DMS153 treated with DMSO at 0.1 percent for 48 hours (cell line): Measurements from ENCODE around the gene SYNC.

Experiments used
- DNase-seq: peaks from one replicate; lab custom pipeline; 2025; ENCODE audit not compliant: unreplicated experiment; lab: John Stamatoyannopoulos, UW

The SYNC gene

DNA sequence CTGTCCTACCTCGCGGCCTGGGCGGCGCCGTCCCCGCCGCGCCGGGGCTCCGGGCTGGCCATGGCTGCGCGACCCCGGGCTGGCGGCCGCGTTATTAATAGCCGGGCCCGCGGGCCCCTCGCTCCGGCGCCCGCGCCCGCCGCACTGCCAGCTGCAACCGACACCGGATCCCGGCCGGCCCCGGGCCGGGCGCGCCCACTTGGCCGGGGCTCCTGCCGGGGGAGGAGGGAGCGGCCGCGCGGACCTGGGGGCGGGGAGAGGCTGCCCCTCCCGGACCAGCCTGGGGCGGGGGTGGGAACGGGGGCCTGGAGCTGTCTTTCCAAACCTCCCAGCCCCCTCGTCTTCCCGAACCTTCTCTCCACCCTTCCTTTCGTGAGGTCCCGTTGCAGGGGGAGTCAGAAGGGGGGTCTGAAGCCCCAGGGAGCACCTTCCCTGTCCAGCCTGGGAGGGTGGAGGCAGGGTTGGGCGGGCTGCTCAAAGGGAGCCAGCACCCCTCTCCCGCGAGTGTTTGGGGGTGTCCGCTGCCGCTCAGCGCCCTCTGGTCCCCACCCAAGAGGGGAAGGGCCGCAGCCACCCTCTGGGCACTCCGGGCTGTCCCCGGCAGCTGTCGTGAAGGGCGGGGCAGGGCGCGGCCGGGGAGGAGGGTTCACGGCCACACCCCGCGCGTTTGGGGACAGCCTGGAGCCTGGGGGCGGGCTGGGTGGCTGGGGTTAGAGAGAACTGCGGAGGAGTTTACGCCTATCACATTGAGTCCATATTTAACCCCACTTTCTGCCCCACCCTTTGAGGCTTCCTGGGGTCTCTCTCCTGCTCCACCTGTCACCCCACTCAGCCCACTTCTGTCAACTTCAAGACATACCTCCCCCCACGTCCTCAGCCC, at the start of gene SYNC:
Gene SYNC (minus strand): TSS at position 172 of the 880 bp plus-strand sequence. CDS start 110 bp downstream, at position 62.
- DNase-seq: no peak

DNA sequence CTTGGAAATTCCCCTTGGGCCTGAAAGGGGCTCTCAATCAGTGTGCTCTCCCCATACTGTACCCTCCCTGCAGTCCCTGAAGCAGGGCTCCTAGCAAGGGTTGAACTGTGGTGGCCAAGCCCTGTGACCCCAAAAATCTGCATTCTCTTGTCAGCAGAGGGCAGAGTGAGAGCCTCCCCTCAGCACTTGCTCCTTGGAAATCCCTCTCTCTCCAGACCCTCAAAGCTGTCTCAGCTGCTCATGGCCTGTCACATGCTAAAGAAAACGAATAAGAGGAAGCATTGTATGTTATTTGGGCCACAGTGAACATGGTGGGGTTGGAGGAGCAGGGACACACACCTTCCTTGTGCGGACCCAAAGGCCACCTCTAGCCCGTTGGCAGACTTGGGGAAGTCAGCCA, 47.2 kb upstream of the SYNC start:
- DNase-seq: no peak

- no peak for DNase-seq
Observed at GRCh38 chr1:32749332-32749731, 46.8 kb upstream of the SYNC start.

DNA sequence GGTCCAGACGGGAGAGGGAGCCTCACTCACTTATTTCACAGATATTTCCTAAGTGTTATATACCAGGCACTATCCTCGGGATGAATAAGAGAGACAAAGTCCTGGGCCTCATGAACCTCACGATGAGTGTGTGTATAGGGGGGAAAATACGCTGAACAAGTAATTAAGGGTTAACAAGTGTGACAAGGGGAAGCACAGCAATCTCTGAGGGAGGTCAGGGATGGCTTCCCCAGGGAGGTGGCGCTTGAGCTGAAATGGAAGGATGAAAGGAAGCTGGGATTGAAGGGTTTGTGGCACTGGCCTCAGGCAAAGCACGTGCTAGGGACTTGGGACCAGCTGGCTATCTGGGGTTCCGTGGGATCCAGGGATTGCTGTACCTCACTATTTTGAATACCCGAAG, 46.4 kb upstream of the SYNC start:
- DNase-seq: no peak

DNA sequence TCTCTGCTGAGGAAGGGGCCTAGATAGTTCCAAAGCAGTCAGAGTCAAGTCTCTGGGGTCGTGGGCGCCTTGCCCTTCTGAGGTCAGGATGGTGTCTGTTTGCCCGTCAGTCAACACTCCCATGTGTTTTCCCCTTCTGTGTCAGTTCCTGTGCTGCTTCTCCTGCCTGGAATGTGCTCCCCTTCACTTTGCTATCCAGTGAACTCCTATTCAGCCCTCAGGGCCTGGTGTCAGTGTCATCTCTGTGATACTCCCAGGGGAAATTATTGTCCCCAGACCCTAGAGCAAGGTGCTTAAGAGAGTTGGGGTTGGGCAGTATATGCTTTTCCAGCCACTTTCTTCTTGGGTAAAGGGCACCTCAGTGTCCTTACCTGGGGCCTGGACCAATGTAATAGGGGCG, 45.8 kb upstream of the SYNC start:
- no peak for DNase-seq

GRCh38 chr1:32746130-32746529, 43.6 kb upstream of the SYNC start:
- DNase-seq: no peak

DNA sequence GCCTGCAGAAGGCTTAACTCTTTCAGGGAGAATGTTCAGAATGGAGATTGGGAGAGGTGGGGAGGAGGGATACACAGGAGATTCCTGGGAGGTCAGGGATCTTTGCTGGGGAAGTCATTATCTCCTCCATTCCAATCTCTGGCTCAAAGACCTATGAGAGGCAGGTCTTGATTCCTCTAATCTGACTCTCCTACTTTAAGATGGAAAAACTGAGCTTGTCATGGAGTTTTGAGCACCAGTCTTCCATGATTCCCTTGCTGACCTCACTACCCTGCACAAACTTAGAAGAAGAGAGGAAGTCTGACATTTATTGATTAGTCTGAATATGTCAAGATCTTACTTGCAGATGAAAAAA, 41.5 kb upstream of the SYNC start:
- no peak for DNase-seq

DNA sequence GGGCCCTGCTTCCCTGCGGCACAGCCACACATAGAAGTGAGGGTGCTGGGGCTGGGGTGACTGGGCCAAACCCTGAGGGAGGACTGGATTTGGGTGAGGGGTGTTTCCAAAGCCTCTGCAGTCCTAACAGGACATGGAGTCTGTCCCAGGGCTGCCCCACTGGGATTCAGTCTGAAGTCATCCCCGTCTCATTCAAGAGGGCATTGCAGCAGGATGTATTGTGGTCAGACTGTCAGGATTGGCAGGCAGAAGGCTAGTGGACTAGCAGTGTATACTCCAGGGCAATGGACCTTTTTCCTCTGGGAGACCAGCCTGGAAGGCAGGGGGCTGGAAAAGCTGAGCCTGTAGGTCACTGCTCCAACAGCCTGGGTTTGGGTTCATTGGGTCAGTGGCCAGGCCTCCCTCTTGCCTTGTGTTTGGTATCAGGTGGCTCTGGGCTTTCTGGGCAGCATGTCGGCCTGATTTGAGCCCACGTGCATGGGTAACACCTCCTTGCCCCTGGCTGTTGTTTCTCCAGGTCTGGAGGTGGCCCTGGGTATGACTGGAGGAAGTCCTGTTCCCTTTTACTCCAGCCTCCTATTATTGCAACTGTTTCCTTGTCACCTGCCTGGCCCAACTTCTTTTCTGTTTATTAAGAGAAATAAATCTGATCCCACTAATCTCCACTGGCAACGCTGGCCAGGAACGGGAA, 41.0 kb upstream of the SYNC start:
- no peak for DNase-seq

DNA sequence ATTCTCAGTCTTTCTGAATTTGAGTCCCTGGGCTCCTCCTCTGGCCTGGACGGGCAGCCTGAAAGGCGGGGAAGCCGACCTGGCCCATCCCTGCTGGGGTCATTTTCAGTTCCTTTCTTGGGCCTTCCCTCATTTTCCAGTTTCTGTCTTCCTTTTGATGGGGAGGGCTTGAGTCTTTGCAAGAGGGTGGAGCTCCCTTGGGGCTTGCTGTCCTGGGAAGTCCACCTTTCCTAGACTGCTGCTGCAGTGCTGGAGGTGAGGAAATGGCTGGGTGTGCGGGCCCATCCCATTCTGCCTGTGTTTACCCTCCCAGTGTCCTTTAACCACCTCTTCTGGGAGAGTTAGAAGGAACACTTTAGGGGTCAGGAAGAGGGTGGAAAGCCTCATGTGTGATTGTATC, 40.4 kb upstream of the SYNC start:
- no peak for DNase-seq

DNA sequence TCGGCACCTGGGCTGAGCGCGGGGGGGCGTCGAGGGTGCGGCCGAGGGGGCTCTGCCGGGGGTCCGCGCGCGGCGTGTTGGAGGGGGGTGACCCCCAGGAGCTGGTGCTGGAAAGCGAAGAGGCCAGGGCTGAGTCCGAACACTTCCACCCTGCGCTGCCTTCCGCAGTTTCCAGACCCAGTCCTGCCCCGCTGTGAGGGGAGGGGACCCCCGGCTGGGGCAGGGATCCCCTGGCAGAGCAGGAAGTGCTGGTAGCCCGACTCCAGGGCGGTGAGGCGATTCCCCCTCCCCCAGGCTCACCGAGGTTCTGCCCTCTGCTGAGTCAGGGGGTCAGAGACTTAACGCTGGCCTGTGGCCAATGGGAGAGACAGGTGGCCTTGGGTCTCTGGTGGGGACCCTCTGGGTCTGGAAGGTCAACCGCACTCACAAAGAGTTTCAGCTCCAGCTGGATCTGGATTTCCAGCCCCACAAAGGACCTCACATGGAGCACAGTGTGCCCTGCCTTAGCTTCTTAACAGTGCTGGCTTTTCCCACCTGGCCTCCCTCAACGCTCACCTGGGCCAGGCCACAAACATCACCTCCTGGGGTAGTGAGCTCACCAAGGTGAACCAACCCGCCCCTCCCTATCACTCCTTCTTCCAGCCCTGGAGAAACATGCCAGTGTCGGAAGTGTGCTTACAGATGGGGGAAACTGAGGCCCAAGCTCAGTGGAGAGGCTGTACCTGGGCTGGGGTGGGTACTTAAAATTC, 39.8 kb upstream of the SYNC start:
- no peak for DNase-seq

GRCh38 chr1:32741413-32742198, 39.0 kb upstream of the SYNC start:
- DNase-seq: no peak

DNA sequence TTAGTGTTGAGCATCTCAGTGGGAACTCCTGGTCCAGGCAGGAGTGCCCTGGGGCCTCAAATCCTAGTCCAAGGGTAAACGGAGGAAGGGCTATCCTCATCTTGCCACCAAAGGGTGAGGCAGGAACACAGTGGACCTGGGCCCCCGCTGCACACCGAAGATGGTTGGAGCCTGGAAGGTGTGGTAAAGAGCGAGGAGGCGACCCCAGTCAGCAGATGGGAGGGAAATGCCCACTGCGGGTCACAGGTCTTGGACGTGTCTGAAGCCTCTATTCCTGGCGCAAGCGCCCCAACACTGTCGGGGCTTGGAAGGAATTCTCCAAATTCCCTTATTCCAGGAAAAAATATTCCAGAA, 38.5 kb upstream of the SYNC start:
- DNase-seq: no peak

DNA sequence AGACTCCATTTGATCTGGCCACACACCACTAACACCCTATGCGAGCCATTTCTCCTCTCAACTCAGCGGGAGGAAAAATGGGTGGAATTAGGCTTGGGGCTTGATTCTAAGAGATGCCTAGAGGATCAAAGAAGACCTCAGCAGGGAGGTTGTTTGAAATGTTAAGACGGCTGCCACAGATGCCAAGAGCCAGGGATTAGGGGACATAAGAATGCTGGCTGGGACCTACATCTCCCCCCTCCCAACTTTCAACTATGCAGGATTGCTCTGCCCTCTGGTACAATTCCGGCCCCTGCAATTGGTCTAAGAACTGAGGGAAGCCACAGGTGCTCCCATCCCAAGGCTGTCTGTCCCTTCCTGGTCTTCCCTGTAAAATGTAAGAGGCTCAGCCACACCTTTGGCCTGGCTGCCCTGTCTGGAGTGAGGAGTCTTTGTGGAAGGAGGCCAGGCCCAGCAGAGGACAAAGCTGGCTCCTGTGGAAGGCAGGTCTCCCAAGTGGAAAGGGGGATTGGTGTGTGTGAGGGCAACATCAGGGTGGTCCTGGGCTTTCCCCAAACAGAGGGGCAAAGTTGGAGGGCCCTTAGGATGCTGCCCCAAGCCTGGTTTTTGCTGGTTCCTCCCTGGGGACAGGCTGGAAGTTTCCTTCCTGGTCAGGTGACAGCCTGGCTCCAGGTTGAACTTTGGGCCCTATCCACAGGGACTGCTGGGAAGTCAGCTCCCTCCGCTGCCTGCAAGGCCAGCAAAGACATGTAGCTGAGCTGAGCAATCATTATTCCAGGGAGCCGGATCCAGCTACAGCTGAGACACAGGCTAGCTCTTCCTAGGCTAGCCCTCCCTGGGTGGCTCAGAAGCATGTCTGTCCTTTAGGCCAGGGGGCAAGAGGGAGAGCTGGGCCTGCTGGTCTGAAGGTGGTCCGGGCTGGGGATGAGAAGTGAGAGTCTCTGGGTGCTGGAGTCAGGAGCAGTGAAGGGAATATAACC, 34.5 kb upstream of the SYNC start:
- DNase-seq: no peak

DNA sequence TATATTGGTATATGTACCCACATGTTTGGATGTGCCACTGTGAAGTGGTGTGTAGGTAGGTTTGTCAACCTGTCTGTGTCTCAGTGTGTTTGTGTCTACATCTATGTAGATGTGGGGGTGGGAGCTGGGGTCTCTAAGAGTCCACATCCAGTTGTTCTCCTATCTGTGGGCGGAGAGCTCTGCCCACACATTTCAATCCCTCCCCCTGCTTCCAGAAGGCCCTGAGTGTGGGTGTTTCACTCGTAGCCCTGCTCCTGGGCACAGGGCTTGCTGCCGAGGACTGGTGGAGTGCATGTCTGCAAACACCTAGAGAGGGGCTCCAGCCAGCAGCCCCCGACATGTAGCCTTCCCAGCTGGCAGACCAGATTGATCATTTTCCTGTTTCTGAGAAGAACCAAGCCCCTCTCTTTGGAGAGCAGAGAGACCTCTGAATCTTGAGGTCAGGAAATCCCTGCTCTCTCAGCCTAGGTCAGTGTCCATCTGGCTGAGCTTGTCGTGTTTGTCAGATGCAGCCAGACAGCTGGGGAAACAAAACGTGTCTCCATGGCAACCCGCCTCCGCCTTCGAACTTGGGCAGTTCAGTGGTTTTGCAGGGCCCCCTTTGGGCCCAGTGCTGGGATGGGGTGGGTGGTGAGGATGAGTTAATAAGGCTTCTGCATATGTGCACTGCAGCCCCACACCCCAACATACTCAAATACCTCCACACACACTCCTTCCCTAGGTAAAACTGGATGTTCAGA, 31.2 kb upstream of the SYNC start:
- no peak for DNase-seq

GRCh38 chr1:32729254-32730046, 26.9 kb upstream of the SYNC start:
- no peak for DNase-seq

GRCh38 chr1:32728413-32729077, 26.0 kb upstream of the SYNC start:
- no peak for DNase-seq

- no peak for DNase-seq
Observed at GRCh38 chr1:32727876-32728275, 25.3 kb upstream of the SYNC start.

DNA sequence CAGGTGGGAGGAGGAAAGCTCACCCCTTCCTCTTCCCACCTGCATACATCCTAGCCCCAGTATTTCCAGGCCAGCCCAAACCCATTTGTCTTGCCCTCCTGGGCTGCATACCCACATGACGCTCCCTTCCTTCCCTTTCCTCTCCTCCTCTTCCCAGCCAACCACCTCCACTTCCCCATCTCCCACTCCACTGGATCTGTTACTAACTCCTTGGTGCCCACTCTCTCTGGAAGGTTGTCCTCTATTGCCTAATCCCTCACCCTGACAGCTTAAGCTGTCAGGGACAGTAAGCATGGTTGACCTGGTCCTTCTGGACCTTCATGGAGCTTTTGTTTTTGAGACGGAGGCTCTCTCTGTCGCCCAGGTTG, 23.0 kb upstream of the SYNC start:
- no peak for DNase-seq
